ENCODE measurements around the gene ANKAR. TPM values are rescaled to one million over a fixed set of nuclear protein-coding genes. Genes with fewer than 3 reads are reported as not detected.

ANKAR gene
- total RNA-seq (2014; rRNA removed; shearing (Covaris generic)) (3.0 and 4.5 TPM in 2 replicates), polyA plus RNA-seq (2016; fragmentation: Nextera tagmentation; extraction: Ambion mirVana) (4.4 and 5.0 TPM in 2 replicates)
- long read RNA-seq, partial matches to known transcripts: 0 of 2 reads
- long read RNA-seq, other reads (novel, unspliced or antisense): 2 of 2 reads

DNA sequence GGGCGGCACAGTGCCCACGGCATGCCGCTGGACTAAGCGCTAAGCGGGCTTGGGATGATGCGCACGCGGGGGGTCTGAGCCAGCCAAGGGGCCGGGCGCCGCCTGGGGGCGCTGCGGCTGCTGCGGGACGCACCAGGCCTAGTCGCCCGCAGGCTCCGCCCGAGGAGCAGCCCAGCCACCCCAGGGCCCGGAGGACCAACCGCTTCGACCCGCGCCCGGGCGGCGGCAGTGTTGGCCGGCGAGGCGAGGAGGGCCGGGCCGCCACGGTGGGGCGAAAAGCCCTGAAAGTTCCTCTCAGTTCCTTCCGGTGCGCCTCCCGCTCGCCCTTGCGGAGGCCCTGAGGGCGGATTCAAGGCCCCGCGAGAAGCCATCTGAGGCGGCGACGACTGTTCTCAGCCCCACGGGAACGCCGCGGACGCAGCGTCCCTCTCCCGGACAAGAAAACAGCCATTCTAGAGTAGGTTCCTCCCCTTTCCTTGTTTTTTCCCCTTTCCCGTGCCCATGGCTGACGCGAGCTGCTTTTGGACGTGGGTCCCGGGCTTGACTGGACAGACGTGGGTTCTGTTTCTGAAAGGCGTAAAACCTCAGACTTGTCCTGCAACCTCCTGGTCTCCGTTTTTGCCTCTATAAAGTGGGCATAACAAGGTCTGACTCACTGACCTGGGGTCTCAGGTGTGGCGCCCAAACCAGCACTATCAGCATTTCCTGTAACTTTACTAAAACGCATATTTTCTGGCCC is at the start of gene ANKAR:
Gene ANKAR (plus strand): TSS at position 297 of the 739 bp plus-strand sequence. CDS start 1,821 bp downstream, outside the sequence.
- DNase-seq (ENCODE audit: low spot score): peak; percentile 94

DNA sequence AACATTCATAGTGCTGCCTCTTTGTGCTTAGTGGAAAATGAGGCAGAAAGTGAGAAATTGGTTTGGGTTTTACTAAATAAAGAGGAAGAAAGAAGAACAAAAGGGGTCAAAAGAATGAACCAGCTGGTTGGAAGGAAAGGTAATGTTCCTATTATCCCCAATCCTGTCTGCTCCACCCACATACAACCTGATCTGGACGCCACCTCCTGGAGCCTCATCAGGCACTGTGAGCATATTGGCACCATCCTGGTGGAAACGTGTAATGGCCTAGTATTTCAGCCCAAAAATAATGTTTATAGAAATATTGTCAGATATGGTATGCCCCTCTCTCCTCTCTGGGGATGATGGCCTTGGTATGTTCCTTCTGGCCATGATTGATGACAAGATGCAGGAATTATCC is 48.8 kb upstream of the ANKAR start:
- no peak overlapping the region for H3K27ac Mint-ChIP-seq
- no peak overlapping the region for H3K4me3 Mint-ChIP-seq
- H3F3A ChIP-seq (replicated peaks; ENCODE audit: low read depth): no peaks in the 10 kb centered on the region
- no peak for TF ChIP-seq EZH2phosphoT487 (IDR thresholded peaks at IDR 0.05; ENCODE audit: unreplicated experiment)
- no peak for TF ChIP-seq JUNB (IDR thresholded peaks at IDR 0.05; ENCODE audit: unreplicated experiment)
- TF ChIP-seq, protein P1, sequence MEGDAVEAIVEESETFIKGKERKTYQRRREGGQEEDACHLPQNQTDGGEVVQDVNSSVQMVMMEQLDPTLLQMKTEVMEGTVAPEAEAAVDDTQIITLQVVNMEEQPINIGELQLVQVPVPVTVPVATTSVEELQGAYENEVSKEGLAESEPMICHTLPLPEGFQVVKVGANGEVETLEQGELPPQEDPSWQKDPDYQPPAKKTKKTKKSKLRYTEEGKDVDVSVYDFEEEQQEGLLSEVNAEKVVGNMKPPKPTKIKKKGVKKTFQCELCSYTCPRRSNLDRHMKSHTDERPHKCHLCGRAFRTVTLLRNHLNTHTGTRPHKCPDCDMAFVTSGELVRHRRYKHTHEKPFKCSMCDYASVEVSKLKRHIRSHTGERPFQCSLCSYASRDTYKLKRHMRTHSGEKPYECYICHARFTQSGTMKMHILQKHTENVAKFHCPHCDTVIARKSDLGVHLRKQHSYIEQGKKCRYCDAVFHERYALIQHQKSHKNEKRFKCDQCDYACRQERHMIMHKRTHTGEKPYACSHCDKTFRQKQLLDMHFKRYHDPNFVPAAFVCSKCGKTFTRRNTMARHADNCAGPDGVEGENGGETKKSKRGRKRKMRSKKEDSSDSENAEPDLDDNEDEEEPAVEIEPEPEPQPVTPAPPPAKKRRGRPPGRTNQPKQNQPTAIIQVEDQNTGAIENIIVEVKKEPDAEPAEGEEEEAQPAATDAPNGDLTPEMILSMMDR (conservative IDR thresholded peaks at IDR 0.05; ENCODE audit: low read depth in 2 of 2): no peak
- no peak for TF ChIP-seq ZNF114 (CRISPR knock-in tag; IDR thresholded peaks at IDR 0.05)
- no peak for TF ChIP-seq POLR2AphosphoS5 (IDR thresholded peaks at IDR 0.05; ENCODE audit: low read depth)
- no peak for TF ChIP-seq NANOG (IDR thresholded peaks at IDR 0.05; ENCODE audit: borderline replicate concordance)
- no peak for TF ChIP-seq STAT1 (IDR thresholded peaks at IDR 0.05; ENCODE audit: unreplicated experiment)

More for the DNA sequence above, at the start of gene ANKAR:
- Mint-ChIP-seq H3K9me3 (peaks cover 8% of the 10 kb centered on the region; the same call in 2 of the 3 replicates), H3K27me3 (ENCODE audit: insufficient read depth, low read depth, poor library complexity) (peaks cover 3% of the 10 kb centered on the region), H3K36me3 (ENCODE audit: low read depth) (peaks cover 26% of the 10 kb centered on the region), H3K4me3 (peak within 1 kb of the TSS; percentile 92), H3K4me1 (peaks cover 13% of the 10 kb centered on the region), H3K27ac (peak within 1 kb of the TSS; percentile 95)
- H3K79me2 ChIP-seq (replicated peaks; ENCODE audit: insufficient read depth): 0 out of 2 replicates have a peak, but pooled peaks cover 4% of the 10 kb centered on the region
- H3K36me3 ChIP-seq (ENCODE audit: insufficient read depth): no peaks in the 10 kb centered on the region; the same call in 1 of the 2 replicates
- H3K27ac ChIP-seq (ENCODE audit: low read depth): peak within 1 kb of the TSS; percentile 68
- H2AFZ ChIP-seq: peak within 1 kb of the TSS; percentile 100
- no peak for TF ChIP-seq JUNB (IDR thresholded peaks at IDR 0.05; ENCODE audit: unreplicated experiment)
- TF ChIP-seq CREB1 (CRISPR knock-in tag; IDR thresholded peaks at IDR 0.05; ENCODE audit: low read depth): 0 out of 2 replicates have a peak, but pooled peaks have one; percentile 37
- no peak for TF ChIP-seq EZH2phosphoT487 (IDR thresholded peaks at IDR 0.05; ENCODE audit: unreplicated experiment)
- TF ChIP-seq ZNF114 (CRISPR knock-in tag; IDR thresholded peaks at IDR 0.05): no peak
- peak; percentile 55; the same call in 1 of the 2 replicates for TF ChIP-seq POLR2AphosphoS5 (IDR thresholded peaks at IDR 0.05; ENCODE audit: low read depth)
- TF ChIP-seq, protein P1 (conservative IDR thresholded peaks at IDR 0.05; ENCODE audit: low read depth in 2 of 2): peak; percentile 59 to 83
- H3K9me2 ChIP-seq (ENCODE audit: insufficient read depth): 0 out of 2 replicates have a peak, but pooled peaks cover 4% of the 10 kb centered on the region
- H3K27me3 ChIP-seq (ENCODE audit: insufficient read depth): peaks cover 9% of the 10 kb centered on the region
- peak; percentile 99 for ATAC-seq
- H3K4me1 ChIP-seq (ENCODE audit: insufficient read depth): peaks cover 4% of the 10 kb centered on the region
- H4K20me1 ChIP-seq (replicated peaks; ENCODE audit: insufficient read depth): no peaks in the 10 kb centered on the region; the same call in 1 of the 2 replicates
- peaks cover 4% of the 10 kb centered on the region; the same call in 1 of the 2 replicates for H3F3A ChIP-seq (replicated peaks; ENCODE audit: low read depth)
- peak within 1 kb of the TSS; percentile 89 for H3K4me2 ChIP-seq
- H3K4me3 ChIP-seq: peak within 1 kb of the TSS; percentile 91

More for the DNA sequence above, 48.8 kb upstream of the ANKAR start:
- no peaks in the 10 kb centered on the region for H3K27me3 ChIP-seq (ENCODE audit: insufficient read depth)
- no peaks in the 10 kb centered on the region for H3K27me3 Mint-ChIP-seq (ENCODE audit: insufficient read depth, low read depth, poor library complexity)
- H3K36me3 ChIP-seq (ENCODE audit: insufficient read depth): no peaks in the 10 kb centered on the region
- no peak for ATAC-seq
- no peaks in the 10 kb centered on the region for H3K9me2 ChIP-seq (ENCODE audit: insufficient read depth)
- H3K27ac ChIP-seq (ENCODE audit: low read depth): no peak overlapping the region
- no peak overlapping the region for H2AFZ ChIP-seq
- no peak for DNase-seq (ENCODE audit: low spot score)
- peaks cover 8% of the 10 kb centered on the region for H3K4me1 ChIP-seq (ENCODE audit: insufficient read depth)
- no peaks in the 10 kb centered on the region for H3K79me2 ChIP-seq (replicated peaks; ENCODE audit: insufficient read depth)
- H3K4me3 ChIP-seq: no peak overlapping the region
- peaks cover 14% of the 10 kb centered on the region for H3K4me1 Mint-ChIP-seq
- no peak overlapping the region for H3K4me2 ChIP-seq
- H4K20me1 ChIP-seq (replicated peaks; ENCODE audit: insufficient read depth): no peaks in the 10 kb centered on the region
- H3K9me3 Mint-ChIP-seq: no peaks in the 10 kb centered on the region
- H3K36me3 Mint-ChIP-seq (ENCODE audit: low read depth): no peaks in the 10 kb centered on the region
